Measurements from ENCODE around the gene GOLM1. TPM values are rescaled to one million over a fixed set of nuclear protein-coding genes. Genes with fewer than 3 reads are reported as not detected.

The GOLM1 gene
- total RNA-seq, 1 experiment from 2014 or later = 71.6 TPM

DNA sequence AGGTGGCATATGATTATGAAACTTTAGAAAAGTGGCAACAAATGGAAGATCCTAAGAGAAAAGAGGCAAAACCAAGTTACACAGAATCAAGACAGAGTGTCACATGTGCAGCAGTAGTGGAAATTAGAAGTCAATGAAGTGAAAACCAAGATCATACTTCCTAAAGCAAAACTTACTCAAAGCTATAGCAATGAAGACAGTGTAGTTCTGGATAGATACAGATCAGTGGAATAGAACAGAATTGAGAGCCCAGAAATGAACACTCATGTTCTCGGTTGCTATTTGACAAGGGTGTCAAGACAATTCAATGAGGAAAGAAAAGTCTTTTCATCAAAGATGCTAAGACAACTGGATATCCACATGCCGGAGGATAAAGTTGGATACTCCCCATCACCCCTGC, 114.9 kb downstream of the GOLM1 start:
- no CpG with 5 or more reads among the region's 2 CpGs for WGBS (ENCODE audit: extremely low coverage, insufficient read length, low lambda C conversion rate)
- TF ChIP-seq, protein P1, sequence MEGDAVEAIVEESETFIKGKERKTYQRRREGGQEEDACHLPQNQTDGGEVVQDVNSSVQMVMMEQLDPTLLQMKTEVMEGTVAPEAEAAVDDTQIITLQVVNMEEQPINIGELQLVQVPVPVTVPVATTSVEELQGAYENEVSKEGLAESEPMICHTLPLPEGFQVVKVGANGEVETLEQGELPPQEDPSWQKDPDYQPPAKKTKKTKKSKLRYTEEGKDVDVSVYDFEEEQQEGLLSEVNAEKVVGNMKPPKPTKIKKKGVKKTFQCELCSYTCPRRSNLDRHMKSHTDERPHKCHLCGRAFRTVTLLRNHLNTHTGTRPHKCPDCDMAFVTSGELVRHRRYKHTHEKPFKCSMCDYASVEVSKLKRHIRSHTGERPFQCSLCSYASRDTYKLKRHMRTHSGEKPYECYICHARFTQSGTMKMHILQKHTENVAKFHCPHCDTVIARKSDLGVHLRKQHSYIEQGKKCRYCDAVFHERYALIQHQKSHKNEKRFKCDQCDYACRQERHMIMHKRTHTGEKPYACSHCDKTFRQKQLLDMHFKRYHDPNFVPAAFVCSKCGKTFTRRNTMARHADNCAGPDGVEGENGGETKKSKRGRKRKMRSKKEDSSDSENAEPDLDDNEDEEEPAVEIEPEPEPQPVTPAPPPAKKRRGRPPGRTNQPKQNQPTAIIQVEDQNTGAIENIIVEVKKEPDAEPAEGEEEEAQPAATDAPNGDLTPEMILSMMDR (conservative IDR thresholded peaks at IDR 0.05) = no peak

More for the DNA sequence above, 114.9 kb downstream of the GOLM1 start:
- H3K4me3 Mint-ChIP-seq = no peak overlapping the region
- no peaks in the 10 kb centered on the region for H3K27me3 Mint-ChIP-seq (ENCODE audit: low read depth)
- Histone ChIP-seq H3K18ac (ENCODE audit: insufficient read length, low read depth, low read length) (no peak overlapping the region), H2BK12ac (ENCODE audit: insufficient read length, low read depth, low read length) (no peak overlapping the region), H3K4me2 (ENCODE audit: insufficient read depth, insufficient read length, low read length) (no peak overlapping the region), H2BK120ac (ENCODE audit: low read depth, low read length, poor library complexity, severe bottlenecking) (no peak overlapping the region), H2BK5ac (ENCODE audit: insufficient read length, low read length) (no peak overlapping the region), H3K4me1 (ENCODE audit: insufficient read depth, low read length) (no peaks in the 10 kb centered on the region), H4K20me1 (ENCODE audit: control insufficient read depth, insufficient read depth, insufficient read length) (no peaks in the 10 kb centered on the region), H3K14ac (ENCODE audit: insufficient read depth, low read length) (no peak overlapping the region), H2BK20ac (ENCODE audit: low read depth, low read length, poor library complexity, severe bottlenecking) (no peak overlapping the region), H2BK15ac (ENCODE audit: low read depth, low read length) (no peak overlapping the region), H3T11ph (ENCODE audit: low read length) (no peak overlapping the region), H3K79me1 (ENCODE audit: insufficient read depth, low read depth, low read length, poor library complexity, severe bottlenecking) (peaks cover 2% of the 10 kb centered on the region), H2AK5ac (ENCODE audit: insufficient read length, low read length) (no peak overlapping the region), H2AFZ (ENCODE audit: low read length) (no peak overlapping the region), H3K27ac (ENCODE audit: insufficient read length, low read depth, low read length) (no peak overlapping the region), H3K56ac (ENCODE audit: insufficient read length, low read depth, low read length) (no peak overlapping the region), H3K9ac (ENCODE audit: extremely low read depth, insufficient read length, low read length) (no peak overlapping the region), H3K4ac (ENCODE audit: low read depth, low read length) (no peak overlapping the region), H3K27me3 (ENCODE audit: insufficient read depth, low read length) (no peaks in the 10 kb centered on the region), H3K79me2 (ENCODE audit: insufficient read depth, low read length) (no peaks in the 10 kb centered on the region), H4K5ac (ENCODE audit: insufficient read length, low read depth, low read length) (no peak overlapping the region), H3K9me3 (ENCODE audit: control insufficient read depth, low read depth, low read length) (no peaks in the 10 kb centered on the region), H4K91ac (ENCODE audit: insufficient read length, low read depth, low read length) (no peak overlapping the region), H3K23me2 (ENCODE audit: insufficient read length, low read depth, low read length, poor library complexity, severe bottlenecking) (no peaks in the 10 kb centered on the region), H3K23ac (ENCODE audit: insufficient read length, low read depth, low read length) (no peak overlapping the region), H4K8ac (replicated peaks; ENCODE audit: insufficient read length, low read depth, low read length) (no peak overlapping the region)
- no peak overlapping the region for H3K27ac Mint-ChIP-seq
- H3K9me3 Mint-ChIP-seq = no peaks in the 10 kb centered on the region
- H3K4me1 Mint-ChIP-seq = no peaks in the 10 kb centered on the region
- peaks cover 17 to 73% (median 45%) of the 10 kb centered on the region in 3 experiments; a peak in 6 of 7 replicates for H3K36me3 Mint-ChIP-seq (ENCODE audit: insufficient read depth in 1 of 3, low read depth in 3 of 3)
- DNase-seq = no peak

All from H9 (cell line).